HG02981 (cell line): ENCODE results near the gene VWA3A.
"Not testable (repeated sequence)": the region's sequence is repeated elsewhere in the genome, so short reads cannot be mapped to it uniquely, and the experiment has no call there.

Experiments used
- ATAC-seq: cut with Tn5 transposase; IDR thresholded peaks from one replicate; pipeline ENCODE4 v1.9.1; 2021; ENCODE audit warnings: mild to moderate bottlenecking, moderate library complexity; ENCODE audit not compliant: unreplicated experiment

Gene VWA3A

GRCh38 chr16:22092143-22092933 is at the start of gene VWA3A:
VWA3A (plus strand) TSS chr16:22092541; CDS start chr16:22092638, 97 bp downstream.
- no peak for ATAC-seq

- ATAC-seq: not testable (repeated sequence)
Measured at GRCh38 chr16:22043882-22044281, 48.5 kb upstream of the VWA3A start.

- not testable (repeated sequence) for ATAC-seq
Measured at GRCh38 chr16:22045888-22046287, 46.5 kb upstream of the VWA3A start.

GRCh38 chr16:22050963-22051362 is 41.4 kb upstream of the VWA3A start:
- ATAC-seq: no peak

- no peak for ATAC-seq
Measured at GRCh38 chr16:22052980-22053379, 39.4 kb upstream of the VWA3A start.

- no peak for ATAC-seq
Measured at GRCh38 chr16:22053921-22054341, 38.4 kb upstream of the VWA3A start.

GRCh38 chr16:22054847-22055590 is 37.3 kb upstream of the VWA3A start:
- ATAC-seq: no peak

GRCh38 chr16:22055881-22056280 is 36.5 kb upstream of the VWA3A start:
- no peak for ATAC-seq

GRCh38 chr16:22063888-22064467 is 28.4 kb upstream of the VWA3A start:
- ATAC-seq: no peak

GRCh38 chr16:22065252-22065651 is 27.1 kb upstream of the VWA3A start:
- no peak for ATAC-seq

GRCh38 chr16:22070361-22071330 is 21.7 kb upstream of the VWA3A start:
- no peak for ATAC-seq

GRCh38 chr16:22071331-22071910 is 20.9 kb upstream of the VWA3A start:
- no peak for ATAC-seq

- no peak for ATAC-seq
Measured at GRCh38 chr16:22073350-22073749, 19.0 kb upstream of the VWA3A start.

- ATAC-seq: no peak
Measured at GRCh38 chr16:22075043-22075757, 17.1 kb upstream of the VWA3A start.

- no peak for ATAC-seq
Measured at GRCh38 chr16:22075776-22076175, 16.6 kb upstream of the VWA3A start.

GRCh38 chr16:22077700-22078313 is 14.5 kb upstream of the VWA3A start:
- no peak for ATAC-seq

- no peak for ATAC-seq
Measured at GRCh38 chr16:22078656-22079055, 13.7 kb upstream of the VWA3A start.

GRCh38 chr16:22081050-22081449 is 11.3 kb upstream of the VWA3A start:
- ATAC-seq: no peak

GRCh38 chr16:22086440-22086839 is 5.9 kb upstream of the VWA3A start:
- ATAC-seq: no peak
